Measurements from ENCODE around the gene CABP1.

CABP1 gene

GRCh38 chr12:120625557-120626419 lies 14.6 kb upstream of the CABP1 start:
- no peak overlapping the region for H3K4me3 ChIP-seq (ENCODE audit: low read depth, low read length)
- TF ChIP-seq CTCF (IDR thresholded peaks at IDR 0.05; ENCODE audit: borderline replicate concordance, insufficient read depth, low read depth, low read length): peak; percentile 50

GRCh38 chr12:120628919-120629318 lies 11.5 kb upstream of the CABP1 start:
- TF ChIP-seq CTCF (IDR thresholded peaks at IDR 0.05; ENCODE audit: borderline replicate concordance, insufficient read depth, low read depth, low read length): no peak

GRCh38 chr12:120630104-120630892 lies 10.1 kb upstream of the CABP1 start:
- no peak for TF ChIP-seq CTCF (IDR thresholded peaks at IDR 0.05; ENCODE audit: borderline replicate concordance, insufficient read depth, low read depth, low read length)
- no peak overlapping the region for H3K4me3 ChIP-seq (ENCODE audit: low read depth, low read length)

More at GRCh38 chr12:120628919-120629318, 11.5 kb upstream of the CABP1 start:
- no peak overlapping the region for H3K4me3 ChIP-seq (ENCODE audit: low read depth, low read length)

GRCh38 chr12:120631097-120631496 lies 9.3 kb upstream of the CABP1 start:
- H3K4me3 ChIP-seq (ENCODE audit: low read depth, low read length): no peak overlapping the region
- no peak for TF ChIP-seq CTCF (IDR thresholded peaks at IDR 0.05; ENCODE audit: borderline replicate concordance, insufficient read depth, low read depth, low read length)

DNA sequence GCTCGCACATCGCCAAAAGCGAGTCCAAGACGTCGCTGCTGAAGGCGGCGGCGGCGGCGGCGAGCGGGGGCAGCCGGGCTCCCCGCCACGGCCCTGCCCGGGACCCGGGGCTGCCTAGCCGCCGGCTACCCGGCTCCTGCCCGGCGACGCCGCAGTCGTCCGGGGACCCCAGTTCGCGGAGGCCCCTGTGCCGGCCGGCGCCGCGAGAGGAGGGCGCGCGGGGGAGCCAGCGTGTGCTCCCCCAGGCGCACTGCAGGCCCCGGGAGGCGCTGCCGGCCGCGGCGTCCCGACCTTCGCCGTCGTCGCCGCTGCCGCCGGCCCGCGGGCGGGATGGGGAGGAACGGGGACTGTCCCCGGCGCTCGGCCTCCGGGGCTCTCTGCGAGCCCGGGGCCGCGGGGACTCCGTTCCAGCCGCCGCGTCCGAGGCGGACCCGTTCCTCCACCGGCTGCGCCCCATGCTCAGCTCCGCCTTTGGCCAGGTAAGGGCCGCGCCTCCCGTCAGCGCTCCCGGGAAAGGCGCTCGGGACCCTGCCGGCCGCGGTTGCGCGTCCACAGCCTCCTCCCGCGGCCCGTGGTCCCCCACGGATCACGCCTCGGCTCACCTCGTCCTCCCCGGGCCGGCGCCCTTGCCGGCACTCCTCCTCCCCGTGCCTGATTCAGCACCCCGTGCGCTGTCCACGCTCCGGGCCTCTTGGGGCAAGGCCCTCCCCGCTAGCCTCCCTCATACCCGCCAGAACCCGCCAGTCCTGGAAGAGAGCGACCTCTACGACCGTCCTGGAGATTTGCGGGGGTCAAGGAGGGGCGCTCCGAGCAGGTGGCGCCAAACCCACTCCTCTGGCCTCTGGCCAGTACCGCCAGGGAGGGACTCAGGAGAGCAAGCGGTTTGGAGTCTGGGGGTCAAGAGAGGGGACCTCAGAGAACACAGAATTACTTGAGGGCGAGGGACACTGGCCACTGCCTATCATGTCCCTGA lies 721 bp downstream of the CABP1 start:
- peak overlapping the region; percentile 50 for H3K4me3 ChIP-seq (ENCODE audit: low read depth, low read length)
- TF ChIP-seq CTCF (IDR thresholded peaks at IDR 0.05; ENCODE audit: borderline replicate concordance, insufficient read depth, low read depth, low read length): no peak

DNA sequence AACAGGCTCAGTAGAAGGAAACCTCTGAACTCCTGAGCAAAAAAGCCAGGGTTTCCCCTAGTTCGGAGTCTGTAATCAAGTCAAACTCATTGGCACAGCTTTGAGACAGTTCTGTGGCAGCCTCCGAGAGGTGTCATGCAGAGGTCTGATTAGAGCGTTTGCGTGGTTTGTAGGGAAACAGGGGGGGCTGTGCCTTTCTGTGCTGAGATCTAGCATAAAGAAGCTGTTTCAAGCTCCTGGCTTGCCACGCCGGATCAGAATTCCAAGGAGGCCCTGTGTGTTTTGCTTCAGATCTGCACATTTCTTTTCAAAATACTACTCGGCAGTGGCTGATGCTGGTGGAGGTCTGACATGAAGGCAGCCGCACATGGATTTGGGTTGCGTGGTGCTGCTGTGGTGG lies 1.7 kb downstream of the CABP1 start:
- no peak for TF ChIP-seq CTCF (IDR thresholded peaks at IDR 0.05; ENCODE audit: borderline replicate concordance, insufficient read depth, low read depth, low read length)
- H3K4me3 ChIP-seq (ENCODE audit: low read depth, low read length): no peak overlapping the region

Measured in GM12875 (cell line).